ENCODE measurements around the gene ZHX3. TPM values are rescaled to one million over a fixed set of nuclear protein-coding genes. Genes with fewer than 3 reads are reported as not detected.

The ZHX3 gene
- total and polyA plus RNA-seq, 9 of the 15 experiments (the other 6 are each of a cell fraction or from before 2014, with no cell fraction given): 0.80 to 14.6 (median 4.9) TPM

- POLR2A ChIA-PET: interaction anchor here (0.6 kb wide), 1 partner anchor 41 kb away, joined by 3 read pairs; no protein-coding TSS in a partner anchor
- in situ Hi-C loops (cut with MboI): no loop called here
- H3K27ac ChIP-seq (ENCODE audit: extremely low read depth, low read depth, low read length): peak overlapping the region; percentile 59; the same call in 2 of the 3 replicates
- TF ChIP-seq JUND (IDR thresholded peaks at IDR 0.05; ENCODE audit: borderline replicate concordance, low read depth, low read length) (no peak), JUND (tag; IDR thresholded peaks at IDR 0.05; ENCODE audit: borderline replicate concordance, low read depth, low read length) (0 out of 3 replicates have a peak, but pooled peaks have one; percentile 25), SP1 (CRISPR knock-in tag; IDR thresholded peaks at IDR 0.05) (no peak), SMARCE1 (IDR thresholded peaks at IDR 0.05) (peak; percentile 44; the same call in 1 of the 2 replicates), CEBPB (tag; IDR thresholded peaks at IDR 0.05) (peak; percentile 88), SMARCA4 (IDR thresholded peaks at IDR 0.05) (peak; percentile 61), ARNT (IDR thresholded peaks at IDR 0.05) (no peak), FOXP4 (CRISPR knock-in tag; IDR thresholded peaks at IDR 0.05; ENCODE audit: borderline replicate concordance) (no peak), KLF6 (CRISPR knock-in tag; IDR thresholded peaks at IDR 0.05; ENCODE audit: borderline replicate concordance) (no peak), PRMT5 (CRISPR knock-in tag; IDR thresholded peaks at IDR 0.05) (no peak), FOXA1 (IDR thresholded peaks at IDR 0.05; ENCODE audit: borderline replicate concordance) (no peak), ARID1B (IDR thresholded peaks at IDR 0.05) (peak; percentile 79), TRIM24 (IDR thresholded peaks at IDR 0.05) (peak in 1 of 2 experiments; percentile 26; a peak in 1 of 4 replicates), MCM7 (IDR thresholded peaks at IDR 0.05) (no peak), ZNF76 (CRISPR knock-in tag; IDR thresholded peaks at IDR 0.05; ENCODE audit: borderline replicate concordance) (no peak), CBFA2T3 (IDR thresholded peaks at IDR 0.05) (peak; percentile 77), RFX7 (CRISPR knock-in tag; IDR thresholded peaks at IDR 0.05) (no peak), EP300 (IDR thresholded peaks at IDR 0.05; ENCODE audit: low read length) (peak; percentile 50; the same call in 1 of the 2 replicates), SIN3B (IDR thresholded peaks at IDR 0.05; ENCODE audit: low read depth) (no peak), DPF2 (IDR thresholded peaks at IDR 0.05) (peak; percentile 68), ZNF184 (CRISPR knock-in tag; IDR thresholded peaks at IDR 0.05) (no peak), ZNF140 (CRISPR knock-in tag; IDR thresholded peaks at IDR 0.05) (no peak), ARID3B (CRISPR knock-in tag; IDR thresholded peaks at IDR 0.05; ENCODE audit: borderline replicate concordance) (no peak)
Measured at GRCh38 chr20:41308726-41309413, 8.7 kb downstream of the ZHX3 start.

More at GRCh38 chr20:41308726-41309413, 8.7 kb downstream of the ZHX3 start:
- H3K9ac ChIP-seq (ENCODE audit: insufficient read depth in 1 of 2, low read depth in 2 of 2, low read length in 2 of 2): peak overlapping the region in 1 of 2 experiments; percentile 53; a peak in 2 of 4 replicates
- H3K4me2 ChIP-seq (ENCODE audit: insufficient read depth, low read length): peak overlapping the region; percentile 53
- no peaks in the 10 kb centered on the region for H3K27me3 ChIP-seq (ENCODE audit: control insufficient read depth in 2 of 2, insufficient read depth in 2 of 2, low read length in 2 of 2)
- no peaks in the 10 kb centered on the region for H4K20me1 ChIP-seq (replicated peaks; ENCODE audit: control insufficient read depth, insufficient read depth, low read length)
- peak overlapping the region; percentile 58 for H2AFZ ChIP-seq (ENCODE audit: low read depth, low read length)
- DNase-seq (ENCODE audit: extremely low read depth in 1 of 4, low spot score in 3 of 4) (peak; percentile 42 to 59 (median 54)), FAIRE-seq (peak; percentile 84), ATAC-seq (peak; percentile 79)
- peaks cover 5% of the 10 kb centered on the region; the same call in 1 of the 3 replicates for H3K36me3 ChIP-seq (ENCODE audit: control insufficient read depth, insufficient read depth, low read length)
- CTCF ChIA-PET (ENCODE audit: low intra/inter-chr PET ratio): no interaction called here
- no peaks in the 10 kb centered on the region for H3K9me1 ChIP-seq (ENCODE audit: control insufficient read depth, insufficient read depth, low read length)
- 18% methylated on average over 3 of the region's 3 CpGs for WGBS (ENCODE audit: insufficient coverage, low coverage, missing lambda C conversion rate)
- intact Hi-C loops (cut with micrococcal nuclease): no loop called here
- peaks cover 28% of the 10 kb centered on the region; the same call in 2 of the 3 replicates for H3K79me2 ChIP-seq (ENCODE audit: control insufficient read depth, insufficient read depth, low read length)
- H3K4me1 ChIP-seq (replicated peaks in 1 of 2; ENCODE audit: control insufficient read depth in 2 of 2, insufficient read depth in 2 of 2, low read length in 2 of 2): peaks cover 7 to 27% of the 10 kb centered on the region in 2 experiments
- BruUV-seq (replicated peaks): no TSS peak
- no peaks in the 10 kb centered on the region for H3K9me3 ChIP-seq (replicated peaks; ENCODE audit: control insufficient read depth, insufficient read depth, low read depth, low read length)
- H3K4me3 ChIP-seq: no peak overlapping the region
